Right lobe of liver (tissue), 6 donors: ENCODE results near the gene UBE2O. TPM values are rescaled to one million over a fixed set of nuclear protein-coding genes. Genes with fewer than 3 reads are reported as not detected.

ENCODE experiments used
- ATAC-seq, 4 donors: fragments of 200-7000 bp; cut with Tn5 transposase; one replicate each; pipeline ENCODE4 v1.9.1; 2020; ENCODE audit warnings: mild to moderate bottlenecking in 4 of 4, moderate library complexity in 4 of 4
- DNase-seq, 3 donors: peaks; one replicate each; pipeline ENCODE4 v3.0.0-alpha.2; 2020
- H3K27ac ChIP-seq, 3 donors: fragments of 200-600 bp; one replicate each; pipeline ENCODE4 v1.8.0; 2022
- H3K27me3 ChIP-seq, 2 donors: fragments of 200-600 bp; one replicate each; pipeline ENCODE4 v1.8.0; 2022
- H3K36me3 ChIP-seq, 4 donors: fragments of 200-600 bp; sonication (generic) in 1 of 4; one replicate each; pipeline versions ENCODE4 v1.5.1 to v1.8.0; 2017 to 2022; ENCODE audit warnings: control low read depth in 1 of 4
- H3K4me1 ChIP-seq, 4 donors: fragments of 200-600 bp; sonication (generic) in 1 of 4; one replicate each; pipeline versions ENCODE4 v1.5.1 to v1.8.0; 2017 to 2022; ENCODE audit warnings: control low read depth in 1 of 4
- H3K4me3 ChIP-seq, 3 donors: fragments of 200-600 bp; one replicate each; pipeline ENCODE4 v1.8.0; 2022
- H3K9me3 ChIP-seq, 4 donors: fragments of 200-600 bp; sonication (generic) in 1 of 4; one replicate each; pipeline versions ENCODE4 v1.5.1 to v1.8.0; 2017 to 2022; ENCODE audit warnings: control low read depth in 1 of 4
- POLR2A ChIP-seq: fragments of 450-650 bp; IDR thresholded peaks from one replicate; pipeline ENCODE4 v1.6.1; 2017; ENCODE audit warnings: antibody characterized with exemption, mild to moderate bottlenecking
- WGBS: methylation state at CpG from one replicate; pipeline ENCODE4 v1.1.6; 2018; ENCODE audit warnings: low coverage, low lambda C conversion rate; ENCODE audit not compliant: insufficient coverage; ENCODE audit errors: missing lambda C conversion rate; 5-methylcytosine and 5-hydroxymethylcytosine counted together
- intact Hi-C, 2 donors: fragments of 100-400 bp; cut with DNase I; formaldehyde crosslinking; loops; one replicate each; pipeline versions ENCODE4 v1.11.2 to v1.14.1; 2022
- total RNA-seq, 6 experiments: library from RNA; depleted of rRNA in 2 of 6; stranded (reverse); fragments of >200 nt in 2 of 6; fragmentation: NEBNext Ultra II Directional in 3 of 6; extraction: Animal tissue kit (Norgen Biotek cat#: 25700) in 3 of 6; gene quantifications; one replicate each; pipeline versions ENCODE4 v1.1.0 to v1.2.4, GENCODE V29; 2016 to 2023
- TF ChIP-seq, protein P1 (sequence below), 4 donors: fragments of 200-600 bp in 3 of 4; fragments of 450-650 bp in 1 of 4; IDR thresholded peaks; one replicate each; pipeline versions ENCODE4 v1.5.1 to v1.8.0; 2016 to 2022; ENCODE audit warnings: antibody characterized with exemption in 4 of 4, mild to moderate bottlenecking in 2 of 4
- donor health status: DM: no; HTN: yes; CAD: no.
- donor health status: DM: no; HTN: no; CAD: no.
- donor health status: DM: no; HTN: no; CAD: no.
- donor health status: DM: no; HTN: yes; CAD: no.
- donor health status: DM: no; HTN: yes; CAD: no.

The UBE2O gene
- total RNA-seq, 6 experiments from 2014 or later = 10.0 to 12.9 (median 12.0) TPM

DNA sequence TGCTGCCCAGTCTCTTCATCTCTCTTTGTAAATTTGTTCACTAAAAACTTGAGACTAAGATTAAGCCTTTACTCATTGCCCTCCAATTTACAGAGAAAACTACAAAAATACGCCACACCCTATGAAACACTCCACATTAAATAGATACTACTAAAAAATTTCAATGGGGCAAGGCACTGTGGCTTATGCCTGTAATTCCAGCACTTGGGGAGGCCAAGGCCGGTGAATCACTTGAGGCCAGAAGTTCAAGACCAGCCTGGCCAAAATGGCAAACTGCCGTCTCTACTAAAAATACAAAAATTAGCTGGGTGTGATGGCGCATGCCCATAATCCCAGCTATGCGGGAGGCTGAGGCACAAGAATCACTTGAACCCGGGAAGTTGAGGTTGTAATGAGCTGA is 3.8 kb downstream of the UBE2O start:
- Histone ChIP-seq H3K9me3 (no peaks in the 10 kb centered on the region), H3K4me1 (peaks cover 0 to 21% (median 3%) of the 10 kb centered on the region in 4 donors), H3K36me3 (no peaks in the 10 kb centered on the region), H3K27ac (no peak overlapping the region), H3K27me3 (no peaks in the 10 kb centered on the region), H3K4me3 (no peak overlapping the region)
- intact Hi-C loops = no loop called here
- TF ChIP-seq, protein P1, sequence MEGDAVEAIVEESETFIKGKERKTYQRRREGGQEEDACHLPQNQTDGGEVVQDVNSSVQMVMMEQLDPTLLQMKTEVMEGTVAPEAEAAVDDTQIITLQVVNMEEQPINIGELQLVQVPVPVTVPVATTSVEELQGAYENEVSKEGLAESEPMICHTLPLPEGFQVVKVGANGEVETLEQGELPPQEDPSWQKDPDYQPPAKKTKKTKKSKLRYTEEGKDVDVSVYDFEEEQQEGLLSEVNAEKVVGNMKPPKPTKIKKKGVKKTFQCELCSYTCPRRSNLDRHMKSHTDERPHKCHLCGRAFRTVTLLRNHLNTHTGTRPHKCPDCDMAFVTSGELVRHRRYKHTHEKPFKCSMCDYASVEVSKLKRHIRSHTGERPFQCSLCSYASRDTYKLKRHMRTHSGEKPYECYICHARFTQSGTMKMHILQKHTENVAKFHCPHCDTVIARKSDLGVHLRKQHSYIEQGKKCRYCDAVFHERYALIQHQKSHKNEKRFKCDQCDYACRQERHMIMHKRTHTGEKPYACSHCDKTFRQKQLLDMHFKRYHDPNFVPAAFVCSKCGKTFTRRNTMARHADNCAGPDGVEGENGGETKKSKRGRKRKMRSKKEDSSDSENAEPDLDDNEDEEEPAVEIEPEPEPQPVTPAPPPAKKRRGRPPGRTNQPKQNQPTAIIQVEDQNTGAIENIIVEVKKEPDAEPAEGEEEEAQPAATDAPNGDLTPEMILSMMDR (IDR thresholded peaks at IDR 0.05) = no peak
- TF ChIP-seq POLR2A = no peak
- ATAC-seq = no peak
- WGBS = 100% methylated on average over 5 of the region's 6 CpGs
- no peak for DNase-seq

DNA sequence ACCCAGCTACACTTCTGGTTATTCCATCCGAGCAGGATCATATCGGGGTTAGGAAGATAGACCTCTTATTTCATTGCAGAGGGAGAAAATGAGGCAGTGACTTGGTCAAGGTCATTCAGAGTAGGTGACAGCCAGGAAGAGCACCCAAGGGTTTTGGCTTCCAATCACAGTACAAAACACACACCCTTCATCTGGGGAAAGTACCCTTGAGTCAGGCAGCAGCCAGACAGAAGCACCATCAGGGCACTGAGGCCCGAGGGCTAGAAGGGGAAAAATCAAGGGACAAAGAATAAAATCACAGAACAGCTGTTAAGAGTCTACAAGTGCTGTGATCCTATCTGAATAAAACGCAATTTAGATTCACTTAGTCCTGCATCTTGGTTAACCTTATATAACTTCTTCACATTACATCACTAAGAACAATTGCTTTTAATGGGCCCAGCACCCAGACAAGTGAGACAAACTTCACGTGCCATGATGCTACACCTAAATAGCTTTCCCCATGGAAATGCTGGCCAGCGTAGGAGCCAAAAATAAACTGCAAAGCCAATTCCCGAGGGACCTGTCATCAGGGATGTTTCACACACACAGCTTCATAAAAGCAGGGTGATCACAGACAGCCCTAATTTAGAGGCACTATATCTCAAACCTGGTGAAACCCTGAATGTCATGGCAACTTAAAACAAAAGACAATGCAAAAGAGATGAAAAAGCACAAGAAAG is 4.9 kb downstream of the UBE2O start:
- intact Hi-C loops = no loop called here
- WGBS = 67% methylated on average over 7 of the region's 7 CpGs
- TF ChIP-seq, protein P1 (IDR thresholded peaks at IDR 0.05) = no peak
- TF ChIP-seq POLR2A = no peak
- H3K4me1 ChIP-seq = peaks cover 0 to 21% (median 3%) of the 10 kb centered on the region in 4 donors
- no peak overlapping the region for H3K4me3 ChIP-seq
- DNase-seq (no peak), ATAC-seq (no peak)
- no peak overlapping the region for H3K27ac ChIP-seq
- H3K9me3 ChIP-seq = no peaks in the 10 kb centered on the region
- no peaks in the 10 kb centered on the region for H3K36me3 ChIP-seq
- no peaks in the 10 kb centered on the region for H3K27me3 ChIP-seq

DNA sequence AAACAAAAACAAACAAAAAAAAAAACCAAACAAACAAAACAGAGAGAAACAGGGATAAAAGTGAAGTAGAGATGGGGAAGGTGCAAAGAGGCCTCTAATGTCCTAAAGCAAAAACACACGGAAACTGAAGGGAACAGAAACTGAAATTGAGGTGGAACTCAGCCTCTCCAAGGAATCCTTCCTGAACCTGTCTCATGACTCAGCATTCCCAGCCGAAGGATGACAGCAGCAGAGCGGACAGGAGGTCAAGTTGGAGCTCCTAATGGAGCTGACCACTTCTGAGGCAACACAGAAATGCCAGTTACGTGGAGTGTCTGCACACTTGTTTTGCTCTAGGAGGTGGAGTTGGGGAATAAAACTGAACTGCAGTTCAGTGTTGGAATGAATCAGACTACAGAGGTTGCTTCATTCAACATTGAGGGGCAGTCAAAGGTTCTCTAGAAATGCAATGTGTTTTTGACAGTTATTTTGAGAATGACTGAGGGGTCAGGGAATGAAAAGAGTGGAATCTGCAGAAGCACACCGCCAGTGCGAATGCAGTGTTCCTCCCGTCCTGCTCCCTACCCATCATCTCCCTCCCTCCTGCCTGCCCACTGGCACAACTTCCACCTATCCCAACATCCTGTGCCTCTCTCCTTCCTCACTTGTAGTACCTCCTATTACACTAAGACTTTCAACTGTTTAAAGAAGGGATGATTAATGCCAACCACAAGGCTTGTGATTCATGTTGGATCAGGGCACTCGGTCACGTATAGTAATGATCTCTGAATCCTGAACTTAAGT is 6.3 kb downstream of the UBE2O start:
- Histone ChIP-seq H3K4me3 (no peak overlapping the region), H3K36me3 (no peaks in the 10 kb centered on the region), H3K4me1 (peaks cover 0 to 13% (median 0%) of the 10 kb centered on the region in 4 donors), H3K27me3 (no peaks in the 10 kb centered on the region), H3K9me3 (no peaks in the 10 kb centered on the region), H3K27ac (no peak overlapping the region)
- no peak for TF ChIP-seq POLR2A
- TF ChIP-seq, protein P1 (IDR thresholded peaks at IDR 0.05) = no peak
- intact Hi-C loops = no loop called here
- ATAC-seq (peak; percentile 36 to 80 (median 64)), DNase-seq (no peak)
- 50% methylated on average over 5 of the region's 9 CpGs for WGBS

DNA sequence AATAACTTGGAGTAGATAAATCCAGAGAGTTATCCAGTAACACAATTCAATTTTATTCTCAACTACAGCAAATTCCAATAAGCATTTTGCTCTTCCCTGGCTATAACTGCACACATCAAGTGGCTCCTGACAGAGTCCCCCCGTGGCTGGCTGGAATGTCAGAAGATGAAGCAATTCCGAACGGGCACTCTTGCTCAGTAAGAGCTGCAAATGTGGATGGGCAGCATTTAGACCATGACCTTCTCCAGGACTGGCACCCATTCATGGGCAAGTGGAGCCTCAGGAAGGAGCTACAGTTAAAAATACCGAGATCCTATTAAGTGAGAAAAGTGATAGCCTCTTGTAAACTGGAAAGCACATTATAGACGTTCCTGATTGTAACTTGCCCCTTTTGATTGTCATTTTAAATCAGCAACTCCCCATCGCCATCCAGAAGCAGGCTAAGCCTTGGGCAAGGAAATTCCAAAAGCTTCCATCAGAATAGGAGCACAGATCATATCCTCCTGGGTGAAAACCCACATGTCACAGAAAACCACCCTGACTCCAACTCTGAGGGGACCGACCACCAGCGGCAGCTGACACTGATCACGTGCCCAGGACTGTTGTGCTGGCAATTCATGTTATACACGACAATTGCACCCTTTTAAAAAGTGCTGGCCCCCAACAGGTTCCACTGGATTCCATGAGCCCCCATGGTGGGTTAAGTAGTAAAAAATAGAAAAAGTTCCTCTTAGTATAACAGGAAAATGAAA is 7.1 kb downstream of the UBE2O start:
- 70% methylated on average over 8 of the region's 10 CpGs for WGBS
- intact Hi-C loops = no loop called here
- ATAC-seq (no peak), DNase-seq (no peak)
- H3K27me3 ChIP-seq = no peaks in the 10 kb centered on the region
- H3K9me3 ChIP-seq = no peaks in the 10 kb centered on the region
- H3K36me3 ChIP-seq = no peaks in the 10 kb centered on the region
- no peak overlapping the region for H3K27ac ChIP-seq
- H3K4me3 ChIP-seq = no peak overlapping the region
- H3K4me1 ChIP-seq = peaks cover 0 to 7% (median 0%) of the 10 kb centered on the region in 4 donors
- TF ChIP-seq, protein P1 (IDR thresholded peaks at IDR 0.05) = no peak
- TF ChIP-seq POLR2A = no peak
